ENCODE data around the gene ATP6V1C2. TPM values are rescaled to one million over a fixed set of nuclear protein-coding genes. Genes with fewer than 3 reads are reported as not detected.

Gene ATP6V1C2
- total RNA-seq, 1 donor from 2014 or later = not detected

GRCh38 chr2:10834068-10834655, 112.7 kb downstream of the ATP6V1C2 start:
- H3K27me3 Mint-ChIP-seq (ENCODE audit: unreplicated experiment) = peaks cover 9% of the 10 kb centered on the region
- DNase-seq (ENCODE audit: low spot score) = no peak

More at GRCh38 chr2:10834068-10834655, 112.7 kb downstream of the ATP6V1C2 start:
- Mint-ChIP-seq H3K36me3 (ENCODE audit: low read depth, unreplicated experiment) (no peaks in the 10 kb centered on the region), H3K4me3 (ENCODE audit: unreplicated experiment) (no peak overlapping the region), H3K9me3 (ENCODE audit: unreplicated experiment) (no peaks in the 10 kb centered on the region), H3K4me1 (ENCODE audit: unreplicated experiment) (peaks cover 14% of the 10 kb centered on the region), H3K27ac (ENCODE audit: unreplicated experiment) (no peak overlapping the region)
- TF ChIP-seq, protein P1, sequence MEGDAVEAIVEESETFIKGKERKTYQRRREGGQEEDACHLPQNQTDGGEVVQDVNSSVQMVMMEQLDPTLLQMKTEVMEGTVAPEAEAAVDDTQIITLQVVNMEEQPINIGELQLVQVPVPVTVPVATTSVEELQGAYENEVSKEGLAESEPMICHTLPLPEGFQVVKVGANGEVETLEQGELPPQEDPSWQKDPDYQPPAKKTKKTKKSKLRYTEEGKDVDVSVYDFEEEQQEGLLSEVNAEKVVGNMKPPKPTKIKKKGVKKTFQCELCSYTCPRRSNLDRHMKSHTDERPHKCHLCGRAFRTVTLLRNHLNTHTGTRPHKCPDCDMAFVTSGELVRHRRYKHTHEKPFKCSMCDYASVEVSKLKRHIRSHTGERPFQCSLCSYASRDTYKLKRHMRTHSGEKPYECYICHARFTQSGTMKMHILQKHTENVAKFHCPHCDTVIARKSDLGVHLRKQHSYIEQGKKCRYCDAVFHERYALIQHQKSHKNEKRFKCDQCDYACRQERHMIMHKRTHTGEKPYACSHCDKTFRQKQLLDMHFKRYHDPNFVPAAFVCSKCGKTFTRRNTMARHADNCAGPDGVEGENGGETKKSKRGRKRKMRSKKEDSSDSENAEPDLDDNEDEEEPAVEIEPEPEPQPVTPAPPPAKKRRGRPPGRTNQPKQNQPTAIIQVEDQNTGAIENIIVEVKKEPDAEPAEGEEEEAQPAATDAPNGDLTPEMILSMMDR (IDR thresholded peaks at IDR 0.05; ENCODE audit: unreplicated experiment) = no peak

Other genes starting within 250 kb of the ATP6V1C2 start
- 19.6 TPM for gene NOL10, start 31.7 kb upstream of the ATP6V1C2 start, total RNA-seq (ENCODE audit: unreplicated experiment)
- gene PDIA6, start 91.2 kb downstream of the ATP6V1C2 start, total RNA-seq (ENCODE audit: unreplicated experiment) = 292 TPM
- gene KCNF1, start 190.3 kb downstream of the ATP6V1C2 start, total RNA-seq (ENCODE audit: unreplicated experiment) = 8.4 TPM